ENCODE data around the gene KLF4.

Gene KLF4

GRCh38 chr9:107518037-107518807 is 28.7 kb upstream of the KLF4 start:
- no peak for TF ChIP-seq CTCF (IDR thresholded peaks at IDR 0.05)

GRCh38 chr9:107513464-107514100 is 24.0 kb upstream of the KLF4 start:
- TF ChIP-seq CTCF (IDR thresholded peaks at IDR 0.05), result no peak

- no peak for TF ChIP-seq CTCF (IDR thresholded peaks at IDR 0.05)
Observed at GRCh38 chr9:107504585-107505455, 15.3 kb upstream of the KLF4 start.

GRCh38 chr9:107502464-107502863 is 12.9 kb upstream of the KLF4 start:
- TF ChIP-seq CTCF (IDR thresholded peaks at IDR 0.05), result no peak

- no peak for TF ChIP-seq CTCF (IDR thresholded peaks at IDR 0.05)
Observed at GRCh38 chr9:107496976-107497375, 7.4 kb upstream of the KLF4 start.

GRCh38 chr9:107492381-107492970 is 2.9 kb upstream of the KLF4 start:
- TF ChIP-seq CTCF (IDR thresholded peaks at IDR 0.05), result no peak
